ENCODE data around the gene SMAD1.

Gene SMAD1

DNA sequence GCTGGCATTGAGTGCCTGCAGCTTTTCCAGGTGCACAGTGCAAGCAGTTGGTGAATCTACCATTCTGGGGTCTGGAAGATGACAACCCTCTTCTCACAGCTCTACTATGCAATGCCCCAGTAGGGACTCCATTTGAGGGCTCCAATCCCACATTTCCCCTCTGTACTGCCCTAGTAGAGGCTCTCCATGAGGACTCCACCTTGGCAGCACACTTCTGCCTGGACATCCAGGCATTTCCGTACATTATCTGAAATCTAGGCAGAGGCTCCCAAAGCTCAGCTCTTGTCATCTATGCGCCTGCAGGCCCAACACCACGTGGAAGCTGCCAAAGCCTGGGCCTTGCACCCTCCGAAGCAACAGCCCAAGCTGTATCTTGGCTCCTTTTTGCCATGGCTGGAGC is 8.4 kb upstream of the SMAD1 start:
- no peak overlapping the region for H3K27ac ChIP-seq (ENCODE audit: low read length)
- no peak overlapping the region for H3K4me2 ChIP-seq (ENCODE audit: low read length)
- no peak overlapping the region for H2AFZ ChIP-seq (ENCODE audit: low read depth, low read length)
- H3K9ac ChIP-seq (ENCODE audit: low read length), result no peak overlapping the region
- H3K36me3 ChIP-seq (replicated peaks; ENCODE audit: low read depth, low read length), result no peaks in the 10 kb centered on the region
- no peak overlapping the region for H3K4me3 ChIP-seq (ENCODE audit: low read length)
- peaks cover 6% of the 10 kb centered on the region; the same call in 1 of the 2 replicates for H3K27me3 ChIP-seq (ENCODE audit: low read depth, low read length)
- TF ChIP-seq, protein P1, sequence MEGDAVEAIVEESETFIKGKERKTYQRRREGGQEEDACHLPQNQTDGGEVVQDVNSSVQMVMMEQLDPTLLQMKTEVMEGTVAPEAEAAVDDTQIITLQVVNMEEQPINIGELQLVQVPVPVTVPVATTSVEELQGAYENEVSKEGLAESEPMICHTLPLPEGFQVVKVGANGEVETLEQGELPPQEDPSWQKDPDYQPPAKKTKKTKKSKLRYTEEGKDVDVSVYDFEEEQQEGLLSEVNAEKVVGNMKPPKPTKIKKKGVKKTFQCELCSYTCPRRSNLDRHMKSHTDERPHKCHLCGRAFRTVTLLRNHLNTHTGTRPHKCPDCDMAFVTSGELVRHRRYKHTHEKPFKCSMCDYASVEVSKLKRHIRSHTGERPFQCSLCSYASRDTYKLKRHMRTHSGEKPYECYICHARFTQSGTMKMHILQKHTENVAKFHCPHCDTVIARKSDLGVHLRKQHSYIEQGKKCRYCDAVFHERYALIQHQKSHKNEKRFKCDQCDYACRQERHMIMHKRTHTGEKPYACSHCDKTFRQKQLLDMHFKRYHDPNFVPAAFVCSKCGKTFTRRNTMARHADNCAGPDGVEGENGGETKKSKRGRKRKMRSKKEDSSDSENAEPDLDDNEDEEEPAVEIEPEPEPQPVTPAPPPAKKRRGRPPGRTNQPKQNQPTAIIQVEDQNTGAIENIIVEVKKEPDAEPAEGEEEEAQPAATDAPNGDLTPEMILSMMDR (IDR thresholded peaks at IDR 0.05; ENCODE audit: low read depth, low read length), result no peak
- TF ChIP-seq EZH2phosphoT487 (IDR thresholded peaks at IDR 0.05; ENCODE audit: low read depth), result no peak
- no peaks in the 10 kb centered on the region for H3K4me1 ChIP-seq (ENCODE audit: low read length)
- no peaks in the 10 kb centered on the region for H4K20me1 ChIP-seq (ENCODE audit: insufficient read depth, low read length)
- no peaks in the 10 kb centered on the region for H3K79me2 ChIP-seq (ENCODE audit: low read length)
- H3K9me3 ChIP-seq (ENCODE audit: insufficient read depth, low read length), result peaks cover 5% of the 10 kb centered on the region

DNA sequence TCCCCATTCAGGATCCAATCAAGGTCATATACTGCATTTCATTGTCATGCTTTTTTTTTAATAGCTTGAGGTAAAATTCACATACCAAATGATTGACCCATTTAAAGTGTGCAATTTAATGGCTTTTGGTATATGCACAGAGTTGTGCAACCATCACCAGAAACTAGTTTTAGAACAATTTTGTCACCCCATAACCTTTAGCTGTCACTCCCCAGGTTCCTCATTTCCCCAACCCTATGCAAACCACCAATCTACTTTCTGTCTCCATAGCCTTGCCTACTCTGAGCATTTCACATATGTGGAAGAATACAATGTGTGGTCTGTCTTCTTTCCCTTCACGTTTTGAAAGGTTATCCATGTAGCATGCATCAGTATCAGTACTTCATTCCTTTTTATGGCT is 1.4 kb upstream of the SMAD1 start:
- H3K4me2 ChIP-seq (ENCODE audit: low read length), result no peak overlapping the region
- no peaks in the 10 kb centered on the region for H3K9me3 ChIP-seq (ENCODE audit: insufficient read depth, low read length)
- no peaks in the 10 kb centered on the region for H3K79me2 ChIP-seq (ENCODE audit: low read length)
- H3K4me3 ChIP-seq (ENCODE audit: low read length), result no peak overlapping the region
- no peak overlapping the region for H2AFZ ChIP-seq (ENCODE audit: low read depth, low read length)
- no peak overlapping the region for H3K9ac ChIP-seq (ENCODE audit: low read length)
- no peak overlapping the region for H3K27ac ChIP-seq (ENCODE audit: low read length)
- H4K20me1 ChIP-seq (ENCODE audit: insufficient read depth, low read length), result peaks cover 5% of the 10 kb centered on the region; the same call in 1 of the 2 replicates
- no peaks in the 10 kb centered on the region for H3K36me3 ChIP-seq (replicated peaks; ENCODE audit: low read depth, low read length)
- peaks cover 45% of the 10 kb centered on the region for H3K27me3 ChIP-seq (ENCODE audit: low read depth, low read length)
- no peak for TF ChIP-seq EZH2phosphoT487 (IDR thresholded peaks at IDR 0.05; ENCODE audit: low read depth)
- TF ChIP-seq, protein P1 (IDR thresholded peaks at IDR 0.05; ENCODE audit: low read depth, low read length), result no peak
- H3K4me1 ChIP-seq (ENCODE audit: low read length), result peaks cover 7% of the 10 kb centered on the region

DNA sequence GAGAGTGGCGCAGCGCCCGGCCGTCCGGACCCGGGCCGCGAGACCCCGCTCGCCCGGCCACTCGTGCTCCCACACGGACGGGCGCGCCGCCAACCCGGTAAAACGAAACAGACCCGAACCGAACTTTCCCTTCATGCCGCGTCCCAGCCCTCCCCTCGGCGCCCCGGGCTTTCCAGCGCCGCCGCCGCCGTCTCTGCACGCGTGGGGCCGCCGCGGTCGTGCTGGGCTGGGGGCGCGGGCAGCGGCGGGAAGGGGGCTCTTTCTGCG is 222 bp downstream of the SMAD1 start:
- H3K9ac ChIP-seq (ENCODE audit: low read length), result peak overlapping the region; percentile 64
- H3K36me3 ChIP-seq (replicated peaks; ENCODE audit: low read depth, low read length), result no peaks in the 10 kb centered on the region
- no peak for TF ChIP-seq EZH2phosphoT487 (IDR thresholded peaks at IDR 0.05; ENCODE audit: low read depth)
- TF ChIP-seq, protein P1 (IDR thresholded peaks at IDR 0.05; ENCODE audit: low read depth, low read length), result no peak
- H3K4me3 ChIP-seq (ENCODE audit: low read length), result peak overlapping the region; percentile 78
- no peaks in the 10 kb centered on the region for H3K79me2 ChIP-seq (ENCODE audit: low read length)
- H3K4me1 ChIP-seq (ENCODE audit: low read length), result peaks cover 16% of the 10 kb centered on the region
- no peak overlapping the region for H3K27ac ChIP-seq (ENCODE audit: low read length)
- H4K20me1 ChIP-seq (ENCODE audit: insufficient read depth, low read length), result peaks cover 5% of the 10 kb centered on the region; the same call in 1 of the 2 replicates
- peaks cover 55% of the 10 kb centered on the region for H3K27me3 ChIP-seq (ENCODE audit: low read depth, low read length)
- peak overlapping the region; percentile 95; the same call in 1 of the 2 replicates for H2AFZ ChIP-seq (ENCODE audit: low read depth, low read length)
- peak overlapping the region; percentile 96 for H3K4me2 ChIP-seq (ENCODE audit: low read length)
- H3K9me3 ChIP-seq (ENCODE audit: insufficient read depth, low read length), result no peaks in the 10 kb centered on the region

DNA sequence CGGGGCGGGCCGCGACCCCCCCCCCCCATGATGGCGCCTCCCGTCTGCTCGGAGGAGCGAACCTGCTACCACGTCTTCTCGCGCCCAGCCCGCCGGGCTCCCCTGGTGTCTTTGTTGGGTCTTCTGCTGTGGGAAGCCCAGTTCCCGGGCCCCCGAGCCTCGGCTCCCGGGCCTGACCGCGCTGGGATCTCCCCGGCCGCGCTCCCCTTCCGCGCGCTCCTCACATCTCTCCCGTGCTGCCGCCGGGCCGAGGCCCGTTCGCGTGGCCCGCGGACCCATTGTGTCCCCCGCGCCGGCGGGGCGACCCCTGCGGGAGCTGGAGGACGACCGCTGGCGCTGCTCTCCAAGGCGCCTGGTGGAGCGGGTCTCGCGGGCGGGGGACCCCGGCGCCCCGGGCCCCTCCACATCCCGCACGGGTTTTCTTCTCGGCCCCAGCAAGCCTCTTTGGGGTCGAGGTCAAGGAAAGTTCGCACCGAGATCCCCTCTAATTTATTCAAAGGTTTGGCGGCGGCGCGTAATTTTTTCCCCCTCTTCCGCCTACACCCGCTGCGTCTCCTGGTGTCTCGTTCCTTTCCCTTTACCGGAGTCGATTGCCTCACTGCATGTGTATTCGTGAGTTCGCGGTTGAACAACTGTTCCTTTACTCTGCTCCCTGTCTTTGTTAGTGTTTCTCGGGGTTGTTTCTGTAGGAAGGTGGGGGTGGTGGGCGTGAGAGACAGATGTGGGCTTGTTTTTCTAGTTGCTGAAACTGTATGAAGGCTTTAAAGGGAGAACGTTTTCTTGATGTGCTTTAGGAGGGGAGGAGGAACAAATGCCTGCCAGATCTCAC is 770 bp downstream of the SMAD1 start:
- Histone ChIP-seq H3K4me2 (ENCODE audit: low read length) (peak overlapping the region; percentile 96), H3K79me2 (ENCODE audit: low read length) (no peaks in the 10 kb centered on the region), H4K20me1 (ENCODE audit: insufficient read depth, low read length) (peaks cover 5% of the 10 kb centered on the region; the same call in 1 of the 2 replicates)

More for the DNA sequence above, 770 bp downstream of the SMAD1 start:
- TF ChIP-seq, protein P1 (IDR thresholded peaks at IDR 0.05; ENCODE audit: low read depth, low read length), result no peak
- no peak for TF ChIP-seq EZH2phosphoT487 (IDR thresholded peaks at IDR 0.05; ENCODE audit: low read depth)
- Histone ChIP-seq H3K4me1 (ENCODE audit: low read length) (peaks cover 22% of the 10 kb centered on the region), H3K9ac (ENCODE audit: low read length) (peak overlapping the region; percentile 64), H3K36me3 (replicated peaks; ENCODE audit: low read depth, low read length) (no peaks in the 10 kb centered on the region), H3K27ac (ENCODE audit: low read length) (no peak overlapping the region), H3K9me3 (ENCODE audit: insufficient read depth, low read length) (no peaks in the 10 kb centered on the region), H3K27me3 (ENCODE audit: low read depth, low read length) (peaks cover 61% of the 10 kb centered on the region), H3K4me3 (ENCODE audit: low read length) (peak overlapping the region; percentile 78), H2AFZ (ENCODE audit: low read depth, low read length) (peak overlapping the region; percentile 95)
